GM19240 (cell line): ENCODE results near the gene CSH2.
"Not testable (repeated sequence)": the region's sequence is repeated elsewhere in the genome, so short reads cannot be mapped to it uniquely, and the experiment has no call there.

Experiments
- DNase-seq: peaks from one replicate; pipeline ENCODE4 v3.0.0; 2011; ENCODE audit warnings: low spot score; ENCODE audit not compliant: insufficient read length

CSH2 gene

GRCh38 chr17:63873577-63873976 lies at the start of gene CSH2:
Gene CSH2 (minus strand): TSS chr17:63873677. CDS start chr17:63873614, 63 bp downstream.
- not testable (repeated sequence) for DNase-seq

GRCh38 chr17:63922402-63922801 lies 48.9 kb upstream of the CSH2 start:
- not testable (repeated sequence) for DNase-seq

DNA sequence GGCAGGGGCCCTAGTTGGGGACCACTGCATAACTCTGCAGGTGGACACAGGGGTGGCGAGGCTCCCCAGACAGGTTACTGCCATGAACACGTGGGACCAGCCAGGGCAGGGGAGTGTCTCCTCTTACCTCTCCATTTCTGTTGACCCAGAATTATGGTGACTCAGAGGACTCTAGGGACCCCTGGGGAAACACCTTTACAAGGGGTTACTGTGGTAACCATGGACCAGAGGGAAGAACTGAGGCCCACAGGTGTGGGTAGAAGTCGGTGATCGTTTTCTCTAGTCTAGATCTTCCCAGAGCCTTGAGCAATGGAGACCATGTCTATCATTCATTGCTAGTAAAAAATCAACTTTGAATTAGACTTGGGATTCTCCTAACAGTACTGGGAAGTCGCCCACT lies 47.3 kb upstream of the CSH2 start:
- not testable (repeated sequence) for DNase-seq

DNA sequence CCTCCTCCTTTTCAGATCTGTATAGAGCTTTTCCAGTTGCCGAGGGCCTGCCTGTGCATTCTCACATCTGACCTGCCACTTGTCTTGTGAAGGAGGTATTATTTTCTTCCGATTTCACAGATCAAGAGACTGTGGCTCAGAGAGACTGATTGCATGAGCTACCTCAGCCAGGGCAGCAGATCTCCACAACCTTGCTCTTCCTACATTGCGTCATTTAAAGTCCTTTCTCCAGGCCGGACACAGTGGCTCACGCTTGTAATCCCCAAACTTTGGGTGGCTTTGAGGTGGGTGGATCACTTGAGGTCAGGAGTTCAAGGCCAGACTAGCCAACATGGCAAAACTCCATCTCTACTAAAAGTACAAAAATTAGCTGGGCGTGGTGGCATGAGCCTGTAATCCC lies 46.6 kb upstream of the CSH2 start:
- not testable (repeated sequence) for DNase-seq

GRCh38 chr17:63919311-63919723 lies 45.8 kb upstream of the CSH2 start:
- DNase-seq, result peak; percentile 80

GRCh38 chr17:63918789-63919305 lies 45.4 kb upstream of the CSH2 start, which contains the start of gene GH1:
Gene GH1 (minus strand): TSS chr17:63918839. CDS start chr17:63918776, 63 bp downstream.
- DNase-seq, result not testable (repeated sequence)

GRCh38 chr17:63918305-63918704 lies 44.8 kb upstream of the CSH2 start:
- DNase-seq, result no peak

DNA sequence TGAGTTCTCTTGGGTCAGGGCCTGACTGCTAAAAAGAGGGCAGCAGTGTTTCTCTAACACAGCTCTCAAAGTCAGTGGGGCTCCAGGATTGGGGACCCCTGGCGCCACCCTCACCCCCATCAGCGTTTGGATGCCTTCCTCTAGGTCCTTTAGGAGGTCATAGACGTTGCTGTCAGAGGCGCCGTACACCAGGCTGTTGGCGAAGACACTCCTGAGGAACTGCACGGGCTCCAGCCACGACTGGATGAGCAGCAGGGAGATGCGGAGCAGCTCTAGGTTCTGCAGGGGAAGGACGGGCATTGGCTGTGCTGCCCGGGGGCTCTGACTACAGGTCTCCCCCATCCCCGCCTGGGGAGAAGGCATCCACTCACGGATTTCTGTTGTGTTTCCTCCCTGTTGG lies 44.2 kb upstream of the CSH2 start:
- no peak for DNase-seq

GRCh38 chr17:63917206-63917605 lies 43.7 kb upstream of the CSH2 start:
- not testable (repeated sequence) for DNase-seq

DNA sequence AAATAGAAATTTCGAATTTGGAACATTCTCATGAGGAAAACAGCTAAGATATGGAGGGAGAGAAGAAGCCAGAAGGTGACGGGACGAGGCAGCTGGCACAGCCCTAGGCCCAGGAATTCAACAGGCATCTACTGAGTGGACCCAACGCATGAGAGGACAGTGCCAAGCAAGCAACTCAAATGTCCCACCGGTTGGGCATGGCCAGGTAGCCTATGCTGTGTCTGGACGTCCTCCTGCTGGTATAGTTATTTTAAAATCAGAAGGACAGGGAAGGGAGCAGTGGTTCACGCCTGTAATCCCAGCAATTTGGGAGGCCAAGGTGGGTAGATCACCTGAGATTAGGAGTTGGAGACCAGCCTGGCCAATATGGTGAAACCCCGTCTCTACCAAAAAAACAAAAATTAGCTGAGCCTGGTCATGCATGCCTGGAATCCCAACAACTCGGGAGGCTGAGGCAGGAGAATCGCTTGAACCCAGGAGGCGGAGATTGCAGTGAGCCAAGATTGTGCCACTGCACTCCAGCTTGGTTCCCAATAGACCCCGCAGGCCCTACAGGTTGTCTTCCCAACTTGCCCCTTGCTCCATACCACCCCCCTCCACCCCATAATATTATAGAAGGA lies 43.2 kb upstream of the CSH2 start:
- DNase-seq, result no peak

GRCh38 chr17:63915753-63916152 lies 42.3 kb upstream of the CSH2 start:
- DNase-seq, result not testable (repeated sequence)

DNA sequence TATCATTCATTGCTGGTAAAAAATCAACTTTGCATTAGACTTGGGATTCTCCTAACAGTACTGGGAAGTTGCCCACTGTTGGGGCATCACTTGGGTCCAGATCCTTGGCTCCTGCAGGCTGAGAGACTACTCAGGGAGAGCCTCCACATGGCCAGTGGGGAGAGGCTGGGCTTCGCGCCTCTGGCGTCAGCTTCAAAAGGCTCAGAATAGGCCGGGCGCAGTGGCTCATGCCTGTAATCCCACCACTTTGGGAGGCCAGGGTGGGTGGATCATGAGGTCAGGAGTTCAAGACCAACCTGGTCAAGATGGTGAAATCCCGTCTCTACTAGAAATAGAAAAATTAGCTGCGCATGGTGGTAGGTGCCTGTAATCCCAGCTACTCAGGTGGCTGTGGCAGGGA lies 41.0 kb upstream of the CSH2 start:
- no peak for DNase-seq

- no peak for DNase-seq
Observed at GRCh38 chr17:63911657-63912100, 38.2 kb upstream of the CSH2 start.

GRCh38 chr17:63911041-63911635 lies 37.7 kb upstream of the CSH2 start, which contains the start of gene CSHL1:
Gene CSHL1 (minus strand): TSS chr17:63911258. CDS start chr17:63911196, 62 bp downstream.
- DNase-seq, result no peak

- no peak for DNase-seq
Observed at GRCh38 chr17:63910096-63910495, 36.6 kb upstream of the CSH2 start.

DNA sequence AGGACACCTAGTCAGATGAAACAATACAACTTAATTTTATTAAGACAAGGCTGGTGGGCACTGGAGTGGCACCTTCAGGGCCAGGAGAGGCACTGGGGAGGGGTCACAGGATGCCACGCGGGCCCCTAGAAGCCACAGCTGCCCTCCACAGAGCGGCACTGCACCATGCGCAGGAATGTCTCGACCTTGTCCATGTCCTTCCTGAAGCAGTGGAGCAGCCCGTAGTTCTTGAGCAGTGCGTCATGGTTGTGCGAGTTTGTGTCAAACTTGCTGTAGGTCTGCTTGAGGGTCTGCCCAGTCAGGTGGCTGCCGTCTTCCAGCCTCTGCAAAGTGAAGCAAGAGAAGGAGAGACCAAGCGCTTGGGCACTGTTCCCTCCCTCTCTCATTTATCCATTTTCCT lies 36.1 kb upstream of the CSH2 start:
- not testable (repeated sequence) for DNase-seq

- not testable (repeated sequence) for DNase-seq
Observed at GRCh38 chr17:63907161-63907778, 33.8 kb upstream of the CSH2 start.

DNA sequence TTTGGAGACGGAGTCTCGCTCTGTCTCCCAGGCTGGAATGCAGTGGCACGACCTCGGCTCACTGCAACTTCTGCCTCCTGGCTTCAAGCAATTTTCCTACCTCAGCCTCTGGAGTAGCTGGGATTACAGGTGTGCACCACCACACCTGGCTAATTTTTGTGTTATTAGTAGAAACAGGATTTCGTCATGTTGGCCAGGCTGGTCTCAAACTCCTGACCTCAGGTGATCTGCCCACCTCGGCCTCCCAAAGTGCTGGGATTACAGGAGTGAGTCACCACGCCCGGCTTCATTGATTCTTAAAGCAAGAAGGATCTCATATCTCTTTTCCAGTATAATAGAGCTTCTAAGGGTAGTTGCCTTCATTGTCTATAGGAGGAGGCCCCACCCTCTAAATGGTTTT lies 31.3 kb upstream of the CSH2 start:
- DNase-seq, result not testable (repeated sequence)

DNA sequence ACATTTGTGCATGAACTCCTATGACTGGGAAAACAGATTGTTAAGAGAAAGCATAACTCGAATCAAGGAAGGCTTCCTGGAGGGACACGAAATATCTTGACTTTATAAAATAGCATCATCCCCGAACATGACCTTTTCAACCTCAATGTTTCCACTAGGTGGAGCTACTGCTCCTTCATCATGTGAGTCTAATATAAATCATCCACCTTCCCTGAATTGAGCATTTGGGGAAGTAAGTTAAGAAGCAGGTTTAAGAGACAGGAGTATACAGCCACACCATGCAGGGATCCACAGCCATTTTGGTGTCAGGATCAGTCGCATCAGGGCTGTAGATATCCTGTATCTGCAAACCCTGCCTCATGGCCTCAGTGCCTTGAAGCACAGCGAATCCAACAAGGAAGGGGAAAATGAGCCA lies 30.3 kb upstream of the CSH2 start:
- DNase-seq, result not testable (repeated sequence)

GRCh38 chr17:63901971-63902370 lies 28.5 kb upstream of the CSH2 start:
- DNase-seq, result not testable (repeated sequence)

DNA sequence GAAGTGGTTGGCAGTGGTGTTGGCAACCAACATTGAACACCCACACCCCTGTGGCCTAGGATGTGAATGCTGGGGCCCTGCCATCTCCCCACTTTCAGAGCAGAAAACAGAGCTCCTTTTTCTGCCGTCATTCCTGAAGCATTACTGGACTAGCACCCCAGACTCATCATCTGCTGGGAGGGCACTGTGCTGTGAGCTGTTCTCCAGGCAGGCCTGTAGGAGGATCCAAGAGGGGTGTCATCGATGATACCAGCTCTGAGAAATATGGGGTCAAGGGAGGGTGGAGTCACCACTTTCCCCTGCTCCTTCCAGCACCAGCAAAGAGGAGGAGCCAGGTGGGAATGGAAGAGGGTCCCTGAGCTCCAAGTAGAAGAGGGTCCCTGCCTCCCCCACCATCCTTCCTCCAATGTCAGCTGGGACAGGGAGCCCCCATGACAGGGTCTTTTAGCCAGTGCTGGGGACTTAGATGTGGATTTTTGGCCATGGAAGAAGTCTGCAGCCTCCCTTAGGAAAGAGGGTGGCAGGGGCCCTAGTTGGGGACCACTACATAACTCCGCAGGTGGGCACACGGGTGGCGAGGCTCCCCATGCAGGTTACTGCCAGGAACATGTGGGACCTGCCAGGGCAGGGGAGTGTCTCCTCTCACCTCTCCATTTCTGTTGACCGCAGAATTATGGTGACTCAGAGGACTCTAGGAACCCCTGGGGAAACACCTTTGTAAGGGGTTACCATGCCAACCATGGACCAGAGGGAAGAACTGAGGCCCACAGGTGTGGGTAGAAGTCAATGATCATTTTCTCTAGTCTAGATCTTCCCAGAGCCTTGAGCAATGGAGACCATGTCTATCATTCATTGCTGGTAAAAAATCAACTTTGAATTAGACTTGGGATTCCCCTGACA lies 25.7 kb upstream of the CSH2 start:
- DNase-seq, result not testable (repeated sequence)
